GM19043 (cell line): Measurements from ENCODE around the gene DMD.
"Not testable (repeated sequence)": the region's sequence is repeated elsewhere in the genome, so short reads cannot be mapped to it uniquely, and the experiment has no call there.

Source experiments
- ATAC-seq: cut with Tn5 transposase; IDR thresholded peaks from one replicate; pipeline ENCODE4 v1.9.1; 2021; ENCODE audit warnings: low read depth; ENCODE audit not compliant: unreplicated experiment

Gene DMD

DNA sequence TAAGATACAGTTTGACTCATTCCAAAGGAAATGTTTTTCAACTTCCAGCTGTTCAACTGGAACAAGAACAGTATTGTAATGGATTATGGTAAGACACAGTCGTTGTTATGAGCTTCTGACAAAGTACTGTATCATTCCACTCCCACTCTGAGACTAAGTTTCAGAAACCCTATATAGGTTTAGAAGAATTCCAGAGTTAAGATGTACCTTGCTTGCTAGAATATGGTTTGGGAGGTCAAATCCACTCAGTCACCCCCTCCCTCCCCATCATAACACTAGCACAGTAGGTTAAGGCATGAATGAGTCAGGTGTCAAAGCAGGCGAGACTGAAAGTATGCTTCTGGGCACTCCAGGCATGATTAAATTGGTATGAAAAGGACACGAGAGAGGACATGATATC, 339.7 kb downstream of the DMD start:
- ATAC-seq, result no peak

DNA sequence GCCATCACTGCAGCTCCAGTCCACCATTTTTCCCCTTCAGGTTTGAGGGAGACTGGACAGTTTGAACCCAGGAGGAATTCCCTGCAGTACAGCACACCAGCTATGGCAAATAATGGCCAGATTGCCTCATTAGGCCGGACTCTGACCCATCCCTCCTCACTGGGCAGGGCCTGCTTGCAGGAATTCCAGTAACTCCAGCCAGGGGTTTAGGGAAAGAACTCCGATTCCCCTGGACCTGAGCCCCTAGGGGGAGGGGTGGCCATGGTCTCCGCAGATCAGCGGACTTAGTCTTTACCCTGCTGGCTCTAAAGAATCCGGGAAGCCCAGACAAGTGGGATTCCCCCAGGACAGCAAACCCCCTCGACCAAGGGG, 342.8 kb downstream of the DMD start:
- ATAC-seq, result no peak

DNA sequence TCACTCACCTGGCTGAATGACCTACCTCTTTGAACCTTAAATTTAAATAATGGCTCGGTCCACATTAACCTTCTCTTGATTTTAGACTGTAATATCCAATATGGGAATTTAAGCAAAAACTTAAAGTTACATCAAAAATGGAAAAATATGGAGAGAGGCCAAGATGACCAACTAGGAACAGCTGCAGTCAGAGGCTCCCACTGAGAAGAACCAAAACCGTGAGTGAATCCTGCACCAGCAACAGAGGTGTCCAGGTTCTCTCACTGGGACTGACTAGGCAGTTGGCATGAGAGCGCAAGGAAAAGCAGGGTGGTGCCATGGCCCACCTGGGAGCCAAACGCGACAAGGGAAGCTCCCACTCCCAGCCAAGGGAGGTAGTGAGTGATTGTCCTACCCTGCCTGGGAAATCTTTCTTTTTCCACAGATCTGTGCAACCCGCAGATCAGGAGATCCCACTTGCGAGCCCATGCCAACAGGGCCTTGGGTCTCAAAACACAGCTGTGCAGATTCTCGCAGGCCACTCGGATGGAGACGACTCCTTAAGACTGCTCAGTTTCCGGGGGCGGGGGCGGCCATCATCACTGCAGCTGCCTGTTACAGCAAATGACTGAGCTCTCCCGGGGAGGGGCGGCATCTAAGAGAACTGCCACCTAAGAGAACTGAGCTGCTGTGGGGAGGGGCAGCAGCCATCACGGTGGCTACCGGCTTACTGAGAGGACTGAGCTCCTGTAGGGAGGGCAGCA, 343.4 kb downstream of the DMD start:
- no peak for ATAC-seq

DNA sequence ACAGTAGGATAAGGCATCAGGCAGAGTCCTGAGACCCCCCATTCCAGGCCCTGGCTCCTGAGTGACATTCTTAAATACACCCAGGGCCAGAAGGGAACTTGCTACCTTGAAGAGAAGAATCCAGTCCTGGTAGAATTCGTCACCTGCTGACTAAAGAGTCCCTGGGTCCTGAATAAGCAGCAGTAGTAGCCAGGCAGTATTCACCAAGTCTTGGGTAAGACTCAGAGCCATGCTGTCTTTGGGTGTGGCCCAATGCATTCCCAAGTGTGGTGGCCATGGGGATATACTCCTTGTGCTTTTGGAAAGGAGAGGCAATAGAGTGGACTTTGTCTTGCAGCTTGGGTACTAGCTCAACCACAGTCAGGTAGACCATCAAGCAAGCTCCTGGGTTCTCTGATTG, 359.1 kb downstream of the DMD start:
- ATAC-seq, result no peak

DNA sequence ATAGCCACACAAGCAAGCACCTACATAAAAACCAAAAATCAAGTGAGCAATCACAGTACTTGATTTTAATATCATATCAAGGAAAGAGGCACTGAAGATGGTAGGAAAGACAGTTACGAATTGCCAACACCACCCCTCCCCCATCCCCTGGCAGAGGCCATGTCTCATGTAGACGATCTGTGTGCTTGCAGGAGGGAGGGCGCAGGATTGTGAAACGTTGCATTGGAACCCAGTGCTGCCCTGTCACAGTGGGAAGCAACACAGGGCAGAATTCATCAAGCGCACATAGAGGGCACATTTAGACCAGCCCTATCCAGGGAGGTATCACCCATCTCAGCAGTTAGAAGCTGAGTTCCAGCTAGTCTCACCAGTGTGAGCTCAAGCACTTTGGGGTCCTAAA, 359.8 kb downstream of the DMD start:
- ATAC-seq, result no peak

DNA sequence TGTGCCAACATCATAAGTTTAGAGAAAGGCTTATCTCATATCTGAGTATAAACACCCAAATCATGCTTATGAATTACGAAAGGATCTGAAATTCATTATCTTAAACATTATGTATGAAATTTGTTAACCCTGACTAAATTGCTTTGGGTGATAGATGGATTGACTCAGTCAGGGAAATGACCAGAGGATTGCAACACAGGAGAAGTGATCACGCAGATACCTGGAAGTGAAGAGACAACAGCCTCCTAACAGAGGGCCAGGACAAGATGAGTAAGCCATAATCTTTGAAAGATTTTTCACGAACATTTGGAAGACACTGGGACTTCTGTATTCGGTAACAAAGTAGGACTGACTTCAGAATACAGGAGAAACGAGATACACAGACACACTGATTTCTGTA, 363.4 kb downstream of the DMD start:
- ATAC-seq, result no peak

DNA sequence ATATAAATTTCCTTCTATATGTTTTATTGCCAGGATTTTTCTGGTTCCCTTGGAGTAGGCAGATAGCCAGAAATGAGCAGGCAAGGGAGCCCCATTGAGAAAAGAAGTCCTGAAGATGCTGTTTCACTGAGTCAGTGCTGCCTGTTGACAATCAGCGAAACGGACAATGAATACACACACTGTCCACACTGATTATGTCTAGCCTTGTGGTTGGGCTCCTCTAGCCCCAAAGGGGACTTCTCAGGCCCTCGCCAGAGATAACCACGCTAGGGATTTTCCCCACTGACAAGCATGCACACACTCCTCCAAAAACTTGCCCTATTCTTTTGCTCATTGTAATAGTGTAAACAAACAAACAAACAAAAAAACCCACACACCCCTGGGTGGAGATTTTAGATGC, 369.3 kb downstream of the DMD start:
- no peak for ATAC-seq

DNA sequence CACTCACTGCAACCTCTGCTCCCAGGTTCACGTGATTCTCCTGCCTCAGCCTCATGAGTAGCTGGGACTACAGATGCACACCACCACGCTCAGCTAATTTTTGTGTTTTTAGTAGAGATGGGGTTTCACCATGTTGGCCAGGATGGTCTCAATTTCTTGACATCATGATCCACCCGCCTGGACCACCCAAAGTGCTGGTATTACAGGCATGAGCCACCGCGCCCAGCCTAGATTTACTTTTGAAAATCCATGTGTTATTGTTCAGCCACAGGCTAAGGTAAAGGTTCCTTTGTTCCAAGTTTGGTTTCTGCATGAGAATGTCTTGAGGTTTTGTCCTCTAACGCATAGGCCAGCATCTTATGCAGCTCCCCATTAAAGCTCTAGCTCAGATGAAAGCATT, 371.6 kb downstream of the DMD start:
- ATAC-seq, result no peak

DNA sequence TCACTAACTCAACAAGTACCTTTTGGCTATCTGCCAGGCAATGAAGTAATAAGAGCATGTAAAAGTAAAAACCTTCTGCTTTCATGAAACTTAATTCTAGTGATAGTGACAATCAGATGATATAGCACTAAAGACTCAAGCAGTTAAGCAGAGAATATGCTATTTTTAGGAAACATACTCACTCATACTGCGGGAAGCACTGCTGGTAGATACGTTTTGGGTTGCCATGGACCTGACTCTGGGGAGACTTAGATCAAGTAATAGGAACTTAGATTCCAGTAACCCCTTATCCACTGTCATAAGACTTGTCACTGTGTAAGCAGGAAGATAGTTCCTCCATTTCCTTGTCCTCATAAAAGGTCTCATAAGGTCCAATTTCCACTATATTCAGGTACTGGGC, 386.3 kb downstream of the DMD start:
- no peak for ATAC-seq

DNA sequence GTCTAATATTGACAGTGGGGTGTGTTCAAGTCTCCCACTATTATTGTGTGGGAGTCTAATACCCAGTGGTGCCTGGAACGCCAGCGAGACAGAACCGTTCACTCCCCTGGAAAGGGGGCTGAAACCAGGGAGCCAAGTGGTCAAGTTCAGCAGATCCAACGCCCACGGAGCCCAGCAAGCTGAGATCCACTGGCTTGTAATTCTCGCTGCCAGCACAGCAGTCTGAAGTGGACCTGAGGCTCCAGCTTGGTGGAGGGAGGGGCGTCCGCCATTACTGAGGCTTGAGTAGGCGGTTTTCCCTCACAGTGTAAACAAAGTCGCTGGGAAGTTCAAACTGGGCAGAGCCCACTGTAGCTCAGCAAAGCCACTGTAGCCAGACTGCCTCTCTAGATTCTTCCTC, 407.3 kb downstream of the DMD start:
- ATAC-seq, result no peak

DNA sequence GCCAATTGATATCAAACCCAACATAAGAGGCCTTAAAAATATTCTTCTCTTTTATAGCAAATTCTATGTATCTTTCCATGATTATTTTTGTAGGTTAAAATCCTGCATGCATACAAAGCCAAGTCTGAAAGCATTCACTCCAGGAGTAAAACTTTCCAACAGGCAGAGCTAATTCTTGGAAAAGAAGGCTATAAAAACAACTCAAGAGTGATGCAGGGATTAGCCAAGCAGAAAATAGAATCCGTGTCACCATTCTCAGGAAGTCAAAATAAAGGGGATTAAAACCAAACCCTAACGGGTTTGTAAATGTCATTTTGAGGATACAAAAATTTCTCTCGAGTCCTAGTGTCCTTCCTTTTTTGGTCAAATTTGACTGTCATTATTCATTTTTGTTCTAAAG, 412.4 kb downstream of the DMD start:
- ATAC-seq, result no peak

DNA sequence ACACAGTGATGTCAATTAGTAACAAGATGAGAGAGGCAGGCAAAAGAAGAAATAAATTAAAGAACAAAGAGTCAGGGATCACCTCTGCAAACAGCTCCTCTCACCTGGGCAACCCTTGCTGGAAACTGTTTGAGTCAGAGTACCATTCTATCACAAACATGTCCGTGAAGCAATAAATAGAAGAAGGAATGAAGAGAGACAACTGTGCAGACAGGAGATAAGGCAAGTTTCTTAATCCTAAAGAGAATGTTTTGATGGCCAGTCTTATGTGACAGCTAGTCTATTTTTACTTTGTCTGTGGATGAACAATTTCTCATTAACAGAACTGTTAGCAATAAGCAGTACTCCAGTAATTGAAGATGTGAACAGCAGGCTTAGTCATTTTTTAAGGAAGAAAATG, 422.4 kb downstream of the DMD start:
- no peak for ATAC-seq

DNA sequence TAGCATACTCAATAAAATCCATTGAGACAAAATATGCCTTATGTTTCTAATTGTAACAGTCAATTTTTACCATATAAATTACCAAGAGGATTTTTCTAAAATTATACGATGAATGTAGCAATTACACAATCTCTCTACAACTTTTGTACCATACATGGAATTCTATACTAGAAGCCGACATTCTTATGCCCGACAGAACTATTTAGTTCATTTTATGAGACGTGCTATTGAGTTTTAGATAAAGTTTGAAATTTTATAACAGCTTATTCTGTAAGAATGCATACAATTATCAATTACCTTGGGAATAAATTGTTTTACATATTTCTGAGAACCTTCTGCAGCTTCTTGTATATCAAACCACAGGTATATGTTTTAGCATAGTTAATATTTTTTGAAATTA, 431.2 kb downstream of the DMD start:
- ATAC-seq, result no peak

DNA sequence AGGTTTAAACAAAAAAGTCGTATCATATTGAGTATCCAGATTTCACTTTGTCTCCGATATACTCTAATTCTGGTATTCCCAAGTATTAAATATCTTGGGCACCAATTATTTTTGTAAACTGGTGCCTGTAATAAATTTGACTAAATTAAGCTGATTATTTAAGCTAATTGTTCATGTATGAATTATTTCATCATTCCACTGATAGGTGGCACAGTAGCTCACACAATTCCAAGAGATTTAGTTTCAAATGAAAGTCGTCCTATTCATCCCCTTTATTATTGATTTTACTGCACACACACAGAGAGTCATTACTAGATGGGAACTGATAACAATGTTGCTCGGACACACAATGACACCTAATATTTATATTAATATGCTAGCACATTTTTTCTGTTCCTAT, 432.4 kb downstream of the DMD start:
- no peak for ATAC-seq

DNA sequence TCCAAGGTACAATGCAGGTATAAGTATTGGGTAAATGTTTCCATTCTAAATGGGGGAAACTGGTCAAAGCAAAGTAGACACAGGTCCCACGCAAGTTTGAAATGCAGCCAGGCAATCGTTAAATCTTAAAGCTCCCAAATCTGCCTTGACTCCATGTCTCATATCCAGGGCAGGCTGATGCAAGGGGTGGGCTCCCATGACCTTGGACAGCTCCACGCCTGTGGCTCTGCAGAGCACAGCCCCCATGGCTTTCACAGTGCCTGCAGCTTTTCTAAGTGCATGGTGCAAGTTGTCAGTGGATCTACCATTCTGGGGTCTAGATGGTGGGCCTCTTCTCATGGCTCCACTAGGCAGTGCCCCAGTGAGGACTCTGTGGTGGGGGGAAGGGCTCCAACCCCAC, 436.4 kb downstream of the DMD start:
- ATAC-seq, result no peak

DNA sequence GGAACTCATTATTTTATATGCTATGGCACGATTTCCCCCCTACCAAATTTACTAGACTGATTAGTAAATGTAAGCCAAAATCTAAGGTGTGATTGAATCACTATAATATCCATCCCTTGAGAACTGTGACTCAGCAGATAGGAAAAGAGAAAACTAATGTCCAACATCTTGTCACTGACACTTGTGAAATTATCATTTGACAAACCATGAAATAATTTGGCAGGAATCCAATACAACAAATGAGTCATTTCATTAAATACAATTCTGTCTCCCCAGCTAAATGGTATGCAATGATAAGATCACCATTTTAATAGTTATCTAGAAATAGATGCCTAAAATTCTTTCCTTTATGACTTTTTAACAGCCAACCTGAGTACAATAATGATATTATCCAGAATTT, 462.3 kb downstream of the DMD start:
- no peak for ATAC-seq

DNA sequence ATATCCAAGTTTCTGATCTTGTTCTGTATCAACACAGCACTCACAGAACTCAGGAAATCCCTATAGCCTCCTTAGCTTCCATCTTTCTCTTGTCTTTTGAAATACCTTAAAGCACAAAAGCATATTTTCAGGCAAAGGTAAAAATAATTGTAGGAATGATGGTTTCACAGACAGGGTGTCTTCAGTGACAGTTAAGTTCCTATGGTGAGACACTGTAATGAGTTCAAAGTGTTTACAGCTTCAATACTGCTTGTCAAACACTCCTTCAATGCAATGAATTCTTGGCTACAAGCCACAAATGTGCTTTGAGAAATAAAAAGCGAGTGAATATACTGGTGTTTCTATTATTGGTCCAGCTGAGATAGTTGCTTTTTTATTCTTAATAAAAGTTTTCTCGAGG, 466.0 kb downstream of the DMD start:
- no peak for ATAC-seq

DNA sequence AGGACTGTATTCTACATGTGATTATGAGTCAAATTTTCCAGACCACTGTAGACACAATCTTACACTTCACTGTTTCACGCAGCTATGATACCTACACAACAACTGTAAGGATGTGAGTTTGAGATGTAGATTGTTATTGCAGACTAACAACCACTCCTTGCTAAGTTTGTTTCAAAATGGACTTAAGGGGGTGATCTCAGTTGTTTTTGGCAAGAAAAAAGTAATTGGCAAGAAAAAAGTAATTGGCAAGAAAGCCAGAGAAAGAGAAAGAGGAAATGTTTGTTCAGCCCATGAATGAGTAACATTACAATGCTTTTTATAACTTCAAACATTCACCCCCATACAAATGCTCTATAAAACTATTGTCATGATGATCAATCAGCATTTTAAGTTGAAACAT, 466.4 kb downstream of the DMD start:
- ATAC-seq, result no peak

DNA sequence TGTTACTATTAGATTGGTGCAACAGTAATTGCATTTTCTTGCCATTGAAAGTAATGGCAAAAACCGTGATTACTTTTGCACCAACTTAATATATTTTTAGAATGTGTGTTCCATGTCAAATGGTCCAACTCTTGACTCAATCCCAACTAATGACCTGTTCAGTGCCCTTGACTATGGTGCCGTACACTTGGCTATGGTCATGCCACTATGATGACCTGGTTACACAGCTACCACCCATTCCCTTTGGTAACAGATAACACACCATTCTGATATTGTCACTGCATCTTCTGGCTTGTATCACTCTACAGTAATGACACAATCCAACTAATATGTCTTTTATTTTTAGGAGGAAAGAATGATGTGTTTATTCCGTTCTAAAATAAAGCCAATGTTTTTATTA, 469.4 kb downstream of the DMD start:
- ATAC-seq, result no peak

DNA sequence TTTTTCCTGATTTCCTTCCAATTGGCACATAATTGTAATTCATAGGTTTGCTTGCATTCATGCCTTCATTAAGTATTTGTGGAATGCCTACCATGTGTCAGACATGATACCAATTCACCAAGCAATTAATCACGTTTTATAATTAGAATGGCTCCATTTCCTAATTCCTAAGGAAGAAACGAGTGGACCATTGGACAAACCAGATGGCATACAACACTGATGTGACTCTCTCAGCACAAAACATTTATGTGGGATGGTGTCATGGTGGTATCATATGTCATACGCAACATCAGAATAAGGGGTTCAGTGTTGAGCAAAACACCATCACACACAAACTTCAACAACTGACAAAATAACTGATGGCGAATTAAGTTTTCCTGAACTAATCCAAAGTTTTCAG, 502.8 kb downstream of the DMD start:
- ATAC-seq, result no peak

DNA sequence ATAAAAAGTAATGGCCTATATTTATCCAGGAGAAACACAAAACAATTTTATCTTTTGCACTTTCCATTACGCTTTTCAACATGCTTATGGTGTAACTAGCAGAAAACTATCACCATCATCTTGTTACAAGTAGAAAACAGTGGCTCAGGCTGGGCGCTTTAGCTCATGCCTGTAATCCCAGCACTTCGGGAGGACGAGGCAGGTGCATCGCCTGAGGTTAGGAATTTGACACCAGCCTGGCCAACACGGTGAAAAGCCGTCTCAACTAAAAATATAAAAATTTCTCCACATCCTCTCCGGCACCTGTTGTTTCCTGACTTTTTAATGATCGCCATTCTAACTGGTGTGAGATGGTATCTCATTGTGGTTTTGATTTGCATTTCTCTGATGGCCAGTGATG, 506.0 kb downstream of the DMD start:
- ATAC-seq, result not testable (repeated sequence)

DNA sequence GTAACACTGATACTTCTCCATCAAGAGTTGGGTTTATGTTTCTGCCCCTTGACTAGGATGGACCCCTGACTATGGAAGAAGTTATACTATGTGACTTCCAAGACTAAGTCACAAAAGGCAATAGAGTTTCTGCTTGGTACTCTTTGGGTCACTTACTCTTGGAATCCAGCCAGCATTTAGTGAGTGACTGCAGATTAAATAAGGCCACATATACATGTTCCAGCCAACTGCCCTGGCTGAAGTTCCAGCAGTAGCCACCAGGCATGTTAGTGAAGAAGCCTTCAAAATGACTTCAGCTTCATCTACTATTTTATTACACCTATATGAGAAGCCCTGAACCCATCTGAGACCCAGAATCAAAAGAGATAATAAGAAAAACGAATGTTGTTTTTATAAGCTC, 524.0 kb downstream of the DMD start:
- no peak for ATAC-seq

DNA sequence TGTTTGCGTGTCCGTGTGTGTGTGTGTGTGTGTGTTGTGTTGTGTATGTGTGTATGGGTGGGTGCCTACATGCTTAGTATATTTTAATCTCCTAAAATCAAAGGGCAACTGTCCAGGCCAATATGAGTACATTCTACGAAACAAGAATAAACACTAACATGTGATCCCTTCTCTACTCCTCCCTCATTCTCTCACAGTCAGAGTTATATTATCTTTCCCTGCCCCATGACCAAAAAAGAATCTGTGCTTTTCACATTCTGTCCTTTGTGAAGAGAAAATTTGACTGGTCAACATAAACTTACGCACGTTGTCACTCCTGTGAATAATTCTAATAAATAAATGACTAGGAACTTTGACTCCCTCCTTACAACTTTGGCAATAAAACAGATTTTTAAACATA, 532.9 kb downstream of the DMD start:
- no peak for ATAC-seq
